ENCODE measurements around the gene ANKRD12.

The ANKRD12 gene

GRCh38 chr18:9188359-9189231, 52.0 kb downstream of the ANKRD12 start:
- no peak for DNase-seq

GRCh38 chr18:9189491-9189890, 52.9 kb downstream of the ANKRD12 start:
- no peak for DNase-seq

GRCh38 chr18:9191658-9192256, 55.2 kb downstream of the ANKRD12 start:
- no peak for DNase-seq

DNA sequence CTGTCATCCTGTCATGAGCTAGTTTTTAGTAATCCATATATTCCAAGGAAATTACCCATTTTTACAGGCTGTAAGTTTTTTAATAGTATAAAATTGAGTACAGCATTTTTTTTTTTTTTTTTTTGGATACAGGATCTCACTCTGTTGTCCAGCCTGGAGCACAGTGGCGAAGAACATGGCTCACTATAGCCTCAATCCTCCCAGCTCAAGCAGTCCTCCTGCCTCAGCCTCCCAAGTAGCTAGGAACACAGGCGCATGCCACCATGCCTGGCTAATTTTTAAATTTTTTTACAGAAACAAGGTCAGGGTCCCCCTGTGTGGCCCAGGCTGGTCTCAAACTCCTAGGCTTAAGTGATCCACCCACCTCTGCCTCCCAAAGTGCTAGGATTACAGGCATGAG, 56.5 kb downstream of the ANKRD12 start:
- DNase-seq: no peak

DNA sequence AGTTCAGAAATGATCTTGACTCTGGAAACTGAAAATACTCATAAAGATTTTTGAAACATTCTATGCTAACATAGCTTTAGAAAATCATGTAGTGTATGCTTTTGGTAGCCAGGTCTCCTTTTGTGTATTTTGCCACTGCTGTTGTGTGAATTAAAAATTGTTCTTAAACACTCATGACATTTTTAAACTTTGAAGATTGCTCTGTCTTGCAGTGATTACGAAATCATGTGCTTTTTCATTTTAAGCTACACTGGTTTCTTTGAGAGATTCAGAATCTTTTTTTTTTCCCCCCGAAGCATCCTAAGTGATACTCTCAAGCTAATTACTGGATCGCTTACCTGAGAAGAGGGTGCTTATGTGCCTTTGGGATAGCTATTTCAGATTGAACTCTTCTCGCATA, 60.0 kb downstream of the ANKRD12 start:
- no peak for DNase-seq

DNA sequence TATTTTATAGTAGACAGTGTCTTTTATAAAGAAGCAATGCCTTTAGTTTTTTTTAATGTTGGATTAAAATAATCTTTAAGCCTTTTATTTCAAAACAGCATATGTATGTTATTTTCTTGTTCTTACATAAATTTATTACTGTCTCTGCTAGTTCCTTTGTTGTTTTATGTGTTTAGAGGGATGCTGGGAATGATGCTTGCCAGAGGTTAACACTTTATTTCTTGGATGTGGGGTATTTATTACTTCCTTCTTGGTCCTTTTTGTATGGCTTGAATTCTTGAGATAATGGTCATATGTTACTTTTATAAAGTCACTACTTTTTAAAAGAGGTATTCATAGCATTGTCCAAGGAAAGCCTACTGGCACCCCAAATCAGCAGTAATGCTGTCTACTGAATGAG, 63.1 kb downstream of the ANKRD12 start:
- no peak for DNase-seq

DNA sequence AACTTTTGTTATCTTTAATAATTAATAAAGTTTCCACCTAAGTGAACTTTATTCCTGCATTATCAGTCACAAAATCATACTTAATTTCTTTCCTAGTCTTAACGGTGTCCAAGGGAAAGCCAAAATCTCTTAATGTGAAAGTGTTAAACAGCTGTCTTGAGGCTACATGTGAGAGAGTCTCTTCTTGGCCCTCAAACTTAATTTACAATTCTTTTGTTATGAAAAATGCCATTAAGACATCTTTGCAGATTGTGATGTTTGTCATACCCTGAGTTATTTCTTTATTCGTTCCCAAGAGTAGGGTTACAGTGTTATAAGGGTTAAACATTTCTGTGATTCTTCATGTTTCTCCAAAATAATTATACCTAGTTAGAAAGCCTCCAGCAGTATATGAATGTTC, 64.6 kb downstream of the ANKRD12 start:
- no peak for DNase-seq

GRCh38 chr18:9204659-9205058, 68.1 kb downstream of the ANKRD12 start:
- DNase-seq: no peak

GRCh38 chr18:9206421-9206820, 69.8 kb downstream of the ANKRD12 start:
- DNase-seq: no peak

DNA sequence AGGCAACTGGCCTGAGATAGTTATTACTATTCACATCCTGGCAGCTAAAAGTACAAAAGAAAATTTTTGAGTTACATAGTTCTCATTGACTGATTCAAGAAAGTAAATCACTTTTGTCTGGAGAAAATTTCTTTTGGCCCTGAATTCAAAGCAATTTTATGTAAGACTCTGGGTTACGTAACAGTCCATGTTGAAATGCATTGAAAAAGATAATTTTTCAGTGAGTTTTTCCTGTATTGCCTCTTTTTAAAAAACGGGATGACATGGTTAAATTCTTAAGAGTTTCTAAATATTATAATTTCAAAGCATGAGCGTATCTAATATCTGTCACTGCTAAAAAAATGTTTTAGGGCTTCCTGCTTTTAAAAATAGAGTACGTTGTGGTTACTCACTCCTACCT, 72.7 kb downstream of the ANKRD12 start:
- DNase-seq: no peak

GRCh38 chr18:9210966-9211365, 74.4 kb downstream of the ANKRD12 start:
- no peak for DNase-seq

DNA sequence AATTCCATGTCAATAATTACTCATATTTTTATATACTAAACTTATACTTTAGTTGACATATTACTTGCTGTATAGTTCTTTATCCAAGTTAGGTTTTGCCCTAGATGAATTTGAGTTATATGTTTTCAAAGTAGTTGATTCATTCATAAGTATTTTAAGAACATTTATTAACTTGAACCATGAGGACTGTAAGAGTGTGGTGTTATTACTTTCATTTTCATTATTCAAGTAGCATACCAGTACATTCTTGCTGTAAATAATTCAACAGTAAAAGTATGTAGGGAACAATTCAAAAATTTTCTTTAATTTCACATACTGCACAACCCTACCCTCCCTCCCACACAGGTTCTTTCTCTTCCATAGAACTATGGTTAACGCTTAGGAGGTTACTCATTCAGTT, 75.4 kb downstream of the ANKRD12 start:
- no peak for DNase-seq

DNA sequence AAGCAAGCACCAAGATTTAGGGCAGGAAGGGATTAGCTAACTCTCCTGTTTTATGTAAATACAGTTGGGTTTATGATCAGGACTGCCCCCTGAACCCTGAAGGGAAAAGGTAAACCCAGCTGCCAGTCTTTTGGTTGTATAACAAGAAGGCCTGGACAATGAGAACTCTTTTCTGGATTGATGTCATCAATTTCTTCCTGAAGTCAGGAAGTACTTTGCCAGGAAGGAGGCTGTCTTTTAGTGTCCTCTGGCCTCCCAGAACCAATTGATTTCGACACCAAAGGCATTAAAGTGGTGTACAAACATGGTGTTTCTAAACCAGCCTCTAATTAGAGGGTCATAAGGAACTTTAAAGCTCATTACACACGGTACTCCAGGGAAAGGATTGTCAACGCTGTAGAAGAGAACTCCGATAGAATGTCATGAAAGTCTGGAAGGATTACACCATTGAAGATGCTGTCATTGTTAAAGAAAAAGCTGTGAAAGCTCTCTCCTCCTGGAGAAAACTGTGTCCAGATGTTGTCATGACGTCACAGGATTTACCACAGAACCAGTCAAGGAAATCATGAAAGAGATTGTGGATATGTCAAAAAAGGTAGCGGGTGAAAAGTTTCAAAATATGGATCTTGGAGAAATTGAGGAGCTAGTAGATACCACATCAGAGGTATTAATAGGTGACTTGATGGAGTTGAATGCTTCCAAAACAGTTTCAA, 78.8 kb downstream of the ANKRD12 start:
- DNase-seq: no peak

DNA sequence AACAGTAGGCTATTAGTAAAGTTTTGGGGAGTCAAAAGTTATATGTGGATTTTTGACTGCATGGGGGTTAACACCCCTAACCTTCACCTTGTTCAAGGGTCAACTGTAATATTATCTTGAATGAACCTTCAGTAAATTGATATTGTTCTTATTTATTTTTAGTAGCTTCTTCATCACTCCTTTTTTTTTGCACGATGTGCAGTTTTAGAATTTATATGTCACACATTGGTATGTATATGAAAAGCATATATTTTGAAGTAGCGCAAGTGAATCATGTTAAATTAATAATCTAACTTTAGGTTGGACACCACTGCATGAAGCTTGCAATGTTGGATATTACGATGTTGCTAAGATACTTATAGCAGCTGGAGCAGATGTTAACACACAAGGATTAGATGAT, 79.9 kb downstream of the ANKRD12 start:
- DNase-seq: no peak

GRCh38 chr18:9217743-9218451, 81.3 kb downstream of the ANKRD12 start:
- DNase-seq: no peak

- no peak for DNase-seq
Measured at GRCh38 chr18:9221040-9221439, 84.5 kb downstream of the ANKRD12 start.

GRCh38 chr18:9221661-9222060, 85.1 kb downstream of the ANKRD12 start:
- no peak for DNase-seq

DNA sequence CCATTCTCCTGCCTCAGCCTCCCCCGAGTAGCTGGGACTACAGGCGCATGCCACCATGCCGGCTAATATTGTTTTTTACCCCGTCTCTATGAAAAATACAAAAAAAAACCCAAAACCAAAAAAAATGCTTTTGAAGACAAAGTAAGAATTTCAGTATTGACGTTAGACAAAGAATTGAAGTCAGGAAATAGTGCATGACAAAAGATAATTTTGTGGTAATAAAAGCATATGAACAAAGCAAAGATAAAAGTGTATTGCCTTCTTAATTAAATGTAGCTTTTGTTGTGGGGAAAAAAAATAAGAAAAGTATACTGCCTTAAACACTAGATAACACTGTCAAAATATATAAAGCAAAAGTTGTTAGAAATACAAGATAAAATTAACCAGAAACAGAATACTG, 86.8 kb downstream of the ANKRD12 start:
- no peak for DNase-seq

DNA sequence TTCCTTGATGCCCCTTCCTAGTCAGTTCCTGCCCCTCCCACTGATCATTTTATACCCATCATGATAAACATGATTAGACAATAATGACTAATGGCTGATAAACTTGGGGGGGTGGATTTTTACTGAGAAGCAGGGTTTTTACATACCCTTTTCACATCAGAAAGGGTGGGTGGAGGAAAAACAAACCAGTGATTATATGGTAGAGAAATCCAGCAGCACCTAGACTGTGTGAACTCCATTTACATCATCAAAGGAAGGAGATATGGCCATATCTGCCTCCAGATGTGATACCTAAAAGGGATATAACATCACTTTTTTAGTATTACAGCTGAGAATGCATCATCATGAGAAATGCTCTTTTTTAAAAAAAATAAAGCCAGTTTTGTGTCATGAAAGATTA, 89.9 kb downstream of the ANKRD12 start:
- DNase-seq: no peak

- DNase-seq: no peak
Measured at GRCh38 chr18:9231852-9232486, 95.4 kb downstream of the ANKRD12 start.

DNA sequence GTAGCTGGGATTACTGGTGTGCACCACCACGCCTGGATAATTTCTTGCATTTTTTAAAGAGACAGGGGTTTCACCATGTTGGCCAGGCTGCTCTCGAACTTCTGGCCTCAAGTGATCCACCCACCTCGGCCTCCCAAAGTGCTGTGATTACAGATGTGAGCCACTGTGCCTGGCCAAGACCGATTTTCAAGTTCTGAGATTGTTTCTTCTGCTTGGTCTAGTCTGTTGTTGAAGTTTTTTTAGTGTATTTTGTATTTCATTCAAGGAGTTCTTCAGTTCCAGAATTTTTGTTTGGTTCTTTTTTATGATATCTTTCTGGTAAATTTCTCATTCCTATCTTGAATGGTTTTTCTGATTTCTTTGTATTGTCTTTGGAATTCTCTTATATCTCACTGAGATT, 96.4 kb downstream of the ANKRD12 start:
- DNase-seq: no peak

DNA sequence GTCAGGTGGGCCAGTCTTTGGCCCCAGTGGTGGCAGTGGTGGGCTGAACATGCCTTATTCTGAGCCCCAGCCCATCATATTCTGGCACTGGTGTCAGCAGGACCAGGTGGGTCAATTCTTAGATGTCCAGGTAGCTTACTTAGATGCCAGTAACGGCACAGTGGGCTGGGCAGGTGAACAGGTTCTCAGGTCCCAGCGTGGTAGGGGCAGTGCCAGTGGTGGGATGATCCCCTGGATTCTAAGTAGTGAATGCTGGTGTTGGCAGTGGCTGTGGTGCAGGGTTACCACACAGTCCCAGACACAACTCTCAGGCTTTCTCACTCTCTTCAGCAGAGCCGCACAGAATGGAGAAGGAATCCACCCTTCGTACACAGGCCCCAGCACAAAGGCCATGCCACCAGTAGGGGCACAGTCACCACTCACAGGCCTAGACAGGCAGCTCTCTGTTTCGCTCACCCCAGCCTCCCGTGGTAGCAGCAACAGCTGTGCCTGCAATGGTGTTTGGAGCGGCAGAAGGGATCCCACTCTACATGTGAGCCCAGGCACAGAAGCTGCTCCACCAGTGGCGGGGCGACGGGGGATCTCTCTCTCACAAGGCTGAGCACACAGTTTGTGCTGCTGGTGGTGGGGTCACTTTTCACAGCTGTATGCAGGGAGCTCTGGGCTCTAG, 97.3 kb downstream of the ANKRD12 start:
- no peak for DNase-seq

All from DMS 273 treated with DMSO at 0.1 percent for 48 hours (cell line).